ENCODE results near the gene KLF6. TPM values are rescaled to one million over a fixed set of nuclear protein-coding genes. Genes with fewer than 3 reads are reported as not detected.

The KLF6 gene
- total RNA-seq, 1 donor from 2014 or later = 110 TPM

DNA sequence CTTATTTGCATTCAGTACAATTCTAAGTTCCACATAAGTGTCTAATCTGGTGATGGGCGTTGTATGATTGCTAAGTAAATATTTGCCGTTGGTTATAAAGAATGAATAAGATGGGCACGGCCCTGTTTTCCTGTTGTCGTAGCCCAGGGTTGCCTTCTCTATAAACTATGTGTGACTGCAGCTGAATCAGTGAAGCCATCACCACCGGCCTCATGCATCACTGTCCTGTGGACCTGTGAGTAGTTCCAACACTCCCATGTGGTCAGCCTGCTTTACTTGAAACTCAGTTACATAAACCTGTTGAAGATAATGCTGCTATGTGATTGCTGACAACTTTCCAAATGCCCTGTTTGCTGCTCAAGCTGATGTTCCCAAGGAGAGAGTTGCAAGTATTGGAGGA lies 21.6 kb upstream of the KLF6 start:
- Mint-ChIP-seq H3K27me3 (ENCODE audit: insufficient read depth) (no peaks in the 10 kb centered on the region), H3K4me1 (ENCODE audit: low read depth) (peaks cover 82% of the 10 kb centered on the region), H3K9me3 (no peaks in the 10 kb centered on the region), H3K4me3 (peak overlapping the region; percentile 8), H3K27ac (peak overlapping the region; percentile 99), H3K36me3 (ENCODE audit: low read depth) (no peaks in the 10 kb centered on the region)
- no peak for DNase-seq (ENCODE audit: low spot score)
- intact Hi-C loops (cut with micrococcal nuclease) = no loop called here

DNA sequence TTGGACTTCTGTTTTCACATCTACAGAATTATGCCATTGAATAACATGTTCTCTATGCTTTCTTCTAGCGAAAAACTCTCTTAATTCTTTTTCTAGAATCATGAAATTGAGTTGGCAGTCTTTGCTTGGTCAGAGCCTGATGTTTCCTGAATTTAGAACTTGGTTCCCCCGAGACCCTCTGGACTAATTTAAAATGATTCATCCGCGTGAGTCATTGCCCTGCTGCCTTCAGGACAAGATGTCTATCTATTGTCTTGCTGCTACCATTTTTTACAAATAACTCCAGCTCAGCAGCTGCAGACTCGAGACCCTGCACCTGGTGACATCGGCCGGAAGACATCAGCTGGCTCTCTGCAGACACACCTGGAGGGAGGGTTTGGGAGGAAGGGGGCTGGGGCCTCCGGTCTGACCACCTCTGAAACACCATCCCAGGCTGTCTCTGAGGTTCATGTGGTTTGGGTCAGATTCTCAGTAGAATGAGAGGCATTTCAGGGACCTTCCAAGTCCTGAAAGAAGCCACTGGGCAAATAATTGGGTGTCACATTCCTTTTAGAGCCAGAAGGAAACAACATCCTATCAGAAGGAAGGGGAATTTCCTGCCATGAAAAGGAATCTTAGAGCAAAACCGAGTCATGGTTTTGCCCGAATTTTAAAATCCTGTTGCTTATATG lies 20.9 kb upstream of the KLF6 start:
- intact Hi-C loops (cut with micrococcal nuclease) = loop anchor here (1.0 to 2.0 kb wide), 7 partner anchors 9 to 847 kb away; no protein-coding TSS in a partner anchor
- no peak for DNase-seq (ENCODE audit: low spot score)
- Mint-ChIP-seq H3K4me1 (ENCODE audit: low read depth) (peaks cover 76% of the 10 kb centered on the region), H3K27me3 (ENCODE audit: insufficient read depth) (no peaks in the 10 kb centered on the region), H3K4me3 (peak overlapping the region; percentile 70), H3K36me3 (ENCODE audit: low read depth) (no peaks in the 10 kb centered on the region), H3K27ac (peak overlapping the region; percentile 99), H3K9me3 (no peaks in the 10 kb centered on the region)

DNA sequence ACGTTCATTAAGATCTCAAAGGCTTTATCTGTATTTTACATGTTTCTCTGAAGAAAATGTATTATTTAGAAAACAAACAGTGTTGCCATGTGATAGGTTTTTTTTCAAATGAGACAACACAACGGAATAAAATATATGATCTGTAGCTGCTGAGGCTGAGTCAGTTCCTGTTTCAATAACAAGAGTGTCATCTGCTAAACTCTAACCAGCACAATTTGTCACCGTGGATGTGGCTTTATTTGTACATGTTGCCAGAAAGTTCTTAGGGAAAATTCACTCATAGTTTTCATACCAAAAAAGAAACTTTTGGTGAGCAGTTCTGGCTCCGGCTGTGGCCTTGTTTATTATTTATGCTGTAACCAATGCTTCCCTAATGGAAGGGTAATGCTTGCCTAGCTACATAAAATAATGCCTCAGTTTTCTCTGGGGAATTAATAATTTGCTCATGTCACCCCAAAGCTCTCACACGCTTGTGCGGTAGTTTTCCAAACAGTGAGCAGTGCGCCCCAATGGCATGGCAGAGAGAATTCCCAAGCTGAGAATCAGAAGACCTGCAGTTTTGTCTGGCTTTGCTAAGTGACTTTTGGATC lies 20.3 kb upstream of the KLF6 start:
- peak overlapping the region; percentile 99 for H3K27ac Mint-ChIP-seq
- intact Hi-C loops (cut with micrococcal nuclease) = loop anchor here (1.0 to 2.0 kb wide), 7 partner anchors 8 to 848 kb away; no protein-coding TSS in a partner anchor
- peaks cover 76% of the 10 kb centered on the region for H3K4me1 Mint-ChIP-seq (ENCODE audit: low read depth)
- H3K36me3 Mint-ChIP-seq (ENCODE audit: low read depth) = no peaks in the 10 kb centered on the region
- H3K27me3 Mint-ChIP-seq (ENCODE audit: insufficient read depth) = no peaks in the 10 kb centered on the region
- DNase-seq (ENCODE audit: low spot score) = peak; percentile 74
- H3K9me3 Mint-ChIP-seq = no peaks in the 10 kb centered on the region
- peak overlapping the region; percentile 70 for H3K4me3 Mint-ChIP-seq

DNA sequence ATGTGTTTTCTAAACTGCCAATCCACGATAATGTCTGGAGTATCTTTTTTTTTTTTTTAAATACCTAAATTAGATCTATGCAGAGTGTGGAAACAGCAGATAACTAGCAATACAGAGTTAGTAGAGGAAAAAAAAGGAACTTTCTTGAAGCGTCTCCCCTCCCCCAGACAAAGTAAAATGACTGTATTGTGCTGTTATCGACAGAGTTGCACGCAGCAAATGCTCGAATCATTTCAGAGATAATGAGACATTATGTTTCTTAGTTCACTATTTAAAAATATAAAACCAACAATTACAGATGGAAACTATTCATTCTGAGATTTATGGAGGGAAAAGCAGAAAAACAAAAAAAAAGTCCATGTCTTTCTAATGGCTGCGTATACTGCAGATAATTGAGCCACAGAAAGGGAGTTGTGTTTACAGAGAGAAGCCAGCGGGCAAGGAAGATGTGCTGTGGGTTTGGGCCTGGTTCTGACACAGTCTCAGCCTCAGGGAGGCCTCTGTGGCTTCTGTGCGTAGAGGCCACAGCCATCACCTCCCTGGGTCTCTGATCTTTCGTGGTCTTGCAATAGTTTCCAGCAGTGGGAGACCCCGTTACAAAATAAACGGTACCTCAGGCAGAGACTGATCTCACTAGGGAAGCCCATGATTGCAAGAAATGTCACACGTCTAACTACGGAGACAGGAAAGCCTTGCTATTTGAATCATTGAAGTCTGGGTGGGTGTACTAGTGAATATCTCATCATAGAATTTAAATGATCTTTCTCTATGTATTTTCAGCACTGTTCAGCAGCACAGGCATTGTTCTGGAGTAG lies 19.1 kb upstream of the KLF6 start:
- intact Hi-C loops (cut with micrococcal nuclease) = loop anchor here (1.0 to 2.0 kb wide), 9 partner anchors 21 to 849 kb away; no protein-coding TSS in a partner anchor
- Mint-ChIP-seq H3K36me3 (ENCODE audit: low read depth) (no peaks in the 10 kb centered on the region), H3K4me3 (peak overlapping the region; percentile 68), H3K9me3 (peaks cover 5% of the 10 kb centered on the region), H3K27me3 (ENCODE audit: insufficient read depth) (no peaks in the 10 kb centered on the region), H3K27ac (peak overlapping the region; percentile 99), H3K4me1 (ENCODE audit: low read depth) (peaks cover 76% of the 10 kb centered on the region)
- DNase-seq (ENCODE audit: low spot score) = peak; percentile 59

GRCh38 chr10:3803295-3803926 lies 18.4 kb upstream of the KLF6 start:
- H3K4me1 Mint-ChIP-seq (ENCODE audit: low read depth) = peaks cover 76% of the 10 kb centered on the region
- H3K4me3 Mint-ChIP-seq = peak overlapping the region; percentile 68
- H3K27ac Mint-ChIP-seq = peak overlapping the region; percentile 99
- H3K9me3 Mint-ChIP-seq = peaks cover 8% of the 10 kb centered on the region
- H3K36me3 Mint-ChIP-seq (ENCODE audit: low read depth) = no peaks in the 10 kb centered on the region
- no peak for DNase-seq (ENCODE audit: low spot score)
- no peaks in the 10 kb centered on the region for H3K27me3 Mint-ChIP-seq (ENCODE audit: insufficient read depth)
- intact Hi-C loops (cut with micrococcal nuclease) = no loop called here

DNA sequence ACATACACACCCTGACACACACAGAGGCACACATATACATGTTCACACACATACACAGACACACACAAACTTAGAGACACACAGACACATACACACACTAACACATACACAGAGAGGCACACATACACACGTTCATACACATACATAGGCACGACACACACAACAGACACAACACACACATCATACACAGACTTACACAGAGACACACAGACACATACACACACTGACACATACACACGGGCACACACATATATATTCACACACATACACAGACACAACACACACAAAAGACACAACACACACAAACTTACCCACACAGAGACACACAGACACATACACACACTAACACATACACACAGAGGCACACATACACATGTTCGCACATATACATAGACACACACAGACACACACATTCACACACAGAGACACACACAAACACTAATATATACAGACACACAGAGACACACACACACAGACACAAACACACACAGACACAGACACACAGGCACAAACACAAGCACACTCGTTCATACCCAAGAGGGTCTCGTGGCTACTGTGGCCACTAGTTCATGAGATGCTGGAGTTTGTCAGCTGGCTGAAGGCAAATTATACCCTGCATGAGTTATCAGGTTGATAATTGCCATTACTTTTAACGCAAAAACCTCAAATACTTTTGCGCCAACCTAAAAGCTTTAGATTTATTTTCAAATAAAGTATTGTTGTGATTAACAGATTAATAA lies 17.7 kb upstream of the KLF6 start:
- peaks cover 76% of the 10 kb centered on the region for H3K4me1 Mint-ChIP-seq (ENCODE audit: low read depth)
- H3K4me3 Mint-ChIP-seq = no peak overlapping the region
- peaks cover 8% of the 10 kb centered on the region for H3K9me3 Mint-ChIP-seq
- no peak overlapping the region for H3K27ac Mint-ChIP-seq
- intact Hi-C loops (cut with micrococcal nuclease) = no loop called here
- peaks cover 2% of the 10 kb centered on the region for H3K36me3 Mint-ChIP-seq (ENCODE audit: low read depth)
- H3K27me3 Mint-ChIP-seq (ENCODE audit: insufficient read depth) = no peaks in the 10 kb centered on the region
- no peak for DNase-seq (ENCODE audit: low spot score)

- intact Hi-C loops (cut with micrococcal nuclease) = no loop called here
- no peak overlapping the region for H3K27ac Mint-ChIP-seq
Measured at GRCh38 chr10:3801558-3802192, 16.7 kb upstream of the KLF6 start.

DNA sequence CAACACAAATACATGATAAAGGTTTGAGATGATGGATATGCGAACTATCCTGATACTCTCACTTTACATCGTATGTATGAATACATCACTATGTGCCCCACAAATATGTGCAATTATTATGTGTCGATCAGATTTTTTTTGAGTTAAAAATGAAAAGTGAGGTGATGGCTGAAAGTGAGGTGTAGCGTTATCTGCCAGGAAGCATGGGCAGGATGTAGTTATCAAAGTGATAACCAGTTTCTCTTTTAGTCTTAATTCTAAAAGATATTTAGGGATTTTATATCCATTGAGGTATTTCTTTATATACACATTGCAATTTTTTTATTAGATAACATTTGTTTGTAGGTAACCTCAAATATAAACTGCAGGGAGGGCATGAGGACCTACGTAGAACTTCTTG lies 15.6 kb upstream of the KLF6 start:
- Mint-ChIP-seq H3K27me3 (ENCODE audit: insufficient read depth) (no peaks in the 10 kb centered on the region), H3K9me3 (peaks cover 8% of the 10 kb centered on the region), H3K27ac (peak overlapping the region; percentile 32), H3K36me3 (ENCODE audit: low read depth) (peaks cover 6% of the 10 kb centered on the region), H3K4me3 (no peak overlapping the region), H3K4me1 (ENCODE audit: low read depth) (peaks cover 67% of the 10 kb centered on the region)
- DNase-seq (ENCODE audit: low spot score) = no peak
- intact Hi-C loops (cut with micrococcal nuclease) = no loop called here

More at GRCh38 chr10:3801558-3802192, 16.7 kb upstream of the KLF6 start:
- Mint-ChIP-seq H3K27me3 (ENCODE audit: insufficient read depth) (no peaks in the 10 kb centered on the region), H3K36me3 (ENCODE audit: low read depth) (peaks cover 2% of the 10 kb centered on the region), H3K4me1 (ENCODE audit: low read depth) (peaks cover 74% of the 10 kb centered on the region), H3K4me3 (no peak overlapping the region), H3K9me3 (peaks cover 8% of the 10 kb centered on the region)
- no peak for DNase-seq (ENCODE audit: low spot score)

DNA sequence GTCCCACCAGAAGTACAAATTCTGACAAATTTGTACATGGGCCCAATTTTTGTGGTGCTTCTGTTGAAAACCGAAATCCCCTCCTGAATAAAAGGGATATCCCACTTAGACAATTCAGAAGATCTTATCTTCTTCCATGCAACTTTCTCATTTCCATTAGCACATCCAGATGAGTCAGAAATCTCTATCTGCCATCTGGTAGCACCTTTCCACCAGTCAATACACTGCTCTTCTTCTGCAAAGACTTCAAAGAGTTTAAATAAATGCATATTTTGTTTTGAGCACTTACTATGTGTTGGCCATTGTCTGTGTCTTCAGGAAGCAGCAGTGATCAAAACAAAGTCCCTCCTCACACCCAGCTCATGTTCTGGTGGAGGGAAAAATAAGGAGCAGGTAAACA lies 12.7 kb upstream of the KLF6 start:
- H3K9me3 Mint-ChIP-seq = peaks cover 26% of the 10 kb centered on the region
- H3K4me3 Mint-ChIP-seq = peak overlapping the region; percentile 61
- intact Hi-C loops (cut with micrococcal nuclease) = loop anchor here (1.0 kb wide), 3 partner anchors 8 to 13 kb away; partner anchors contain the start of gene KLF6
- H3K36me3 Mint-ChIP-seq (ENCODE audit: low read depth) = peaks cover 8% of the 10 kb centered on the region
- peak overlapping the region; percentile 88 for H3K27ac Mint-ChIP-seq
- peaks cover 43% of the 10 kb centered on the region for H3K4me1 Mint-ChIP-seq (ENCODE audit: low read depth)
- no peak for DNase-seq (ENCODE audit: low spot score)
- H3K27me3 Mint-ChIP-seq (ENCODE audit: insufficient read depth) = no peaks in the 10 kb centered on the region

DNA sequence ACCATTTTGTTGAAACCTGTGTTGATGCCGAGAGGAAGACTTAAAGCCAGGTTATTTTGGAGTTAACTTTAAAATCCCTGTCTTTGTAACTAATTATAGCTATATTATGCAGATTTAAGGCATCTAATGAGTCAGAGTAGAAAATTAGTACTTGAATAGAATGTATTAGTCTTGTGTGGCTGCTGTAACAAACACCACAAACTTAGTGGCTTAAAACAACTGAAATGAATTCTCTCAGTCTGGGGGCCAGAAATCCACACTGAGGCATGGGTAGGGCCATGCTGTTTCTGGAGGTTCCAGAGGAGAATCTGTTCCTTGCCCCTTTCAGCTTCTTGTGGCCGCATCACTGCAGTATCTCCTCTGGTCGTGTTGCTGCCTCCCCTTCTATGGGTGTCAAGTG lies 8.5 kb upstream of the KLF6 start:
- Mint-ChIP-seq H3K36me3 (ENCODE audit: low read depth) (peaks cover 17% of the 10 kb centered on the region), H3K4me3 (no peak overlapping the region), H3K27ac (no peak overlapping the region), H3K4me1 (ENCODE audit: low read depth) (peaks cover 27% of the 10 kb centered on the region), H3K27me3 (ENCODE audit: insufficient read depth) (no peaks in the 10 kb centered on the region), H3K9me3 (peaks cover 36% of the 10 kb centered on the region)
- no peak for DNase-seq (ENCODE audit: low spot score)
- intact Hi-C loops (cut with micrococcal nuclease) = no loop called here

GRCh38 chr10:3792710-3793219 lies 7.8 kb upstream of the KLF6 start:
- H3K27me3 Mint-ChIP-seq (ENCODE audit: insufficient read depth) = no peaks in the 10 kb centered on the region
- H3K4me1 Mint-ChIP-seq (ENCODE audit: low read depth) = peaks cover 22% of the 10 kb centered on the region
- intact Hi-C loops (cut with micrococcal nuclease) = no loop called here
- H3K9me3 Mint-ChIP-seq = peaks cover 36% of the 10 kb centered on the region
- no peak for DNase-seq (ENCODE audit: low spot score)
- H3K4me3 Mint-ChIP-seq = no peak overlapping the region
- H3K36me3 Mint-ChIP-seq (ENCODE audit: low read depth) = peaks cover 14% of the 10 kb centered on the region
- no peak overlapping the region for H3K27ac Mint-ChIP-seq

All from activated T-helper 1 cell treated with anti-CD3 and anti-CD28 coated beads, Interleukin-12 subunit alpha, Interleukin-12 subunit beta, Interleukin-2, Interleukin-4 antibody, amounts not matched to agents 30 ng/mL and 10 ng/mL and 1 ng/mL, durations not matched to agents 14 hours and 24 hours and 36 hours (primary cell).